MG63 (cell line): ENCODE results near the gene SKIL. TPM values are rescaled to one million over a fixed set of nuclear protein-coding genes. Genes with fewer than 3 reads are reported as not detected.

Source experiments
- DNase-seq: peaks from one replicate; pipeline ENCODE4 v3.0.0-alpha.2; 2020
- H3K27me3 ChIP-seq: fragments of 250-450 bp; sonication (Bioruptor Pico); 2 replicates; pipeline ENCODE4 v1.5.1; 2020; ENCODE audit warnings: mild to moderate bottlenecking, moderate library complexity
- H3K36me3 ChIP-seq: fragments of 250-450 bp; sonication (Bioruptor Pico); 2 replicates; pipeline ENCODE4 v1.5.1; 2020; ENCODE audit warnings: mild to moderate bottlenecking, moderate library complexity
- H3K4me3 ChIP-seq: fragments of 250-450 bp; sonication (Bioruptor Pico); 2 replicates; pipeline ENCODE4 v1.5.1; 2020; ENCODE audit warnings: mild to moderate bottlenecking, moderate library complexity
- H3K9me3 ChIP-seq: fragments of 250-450 bp; sonication (Bioruptor Pico); 2 replicates; pipeline ENCODE4 v1.5.1; 2020; ENCODE audit warnings: mild to moderate bottlenecking, moderate library complexity
- total RNA-seq: library from RNA; depleted of rRNA; stranded (reverse); fragments of >200 nt; shearing (Covaris generic); gene quantifications from 2 replicates; pipeline ENCODE4 v1.2.3, GENCODE V29; 2014; ENCODE audit warnings: low replicate concordance; rRNA removed

Gene SKIL
- total RNA-seq, 1 experiment from 2014 or later: 26.8 TPM

DNA sequence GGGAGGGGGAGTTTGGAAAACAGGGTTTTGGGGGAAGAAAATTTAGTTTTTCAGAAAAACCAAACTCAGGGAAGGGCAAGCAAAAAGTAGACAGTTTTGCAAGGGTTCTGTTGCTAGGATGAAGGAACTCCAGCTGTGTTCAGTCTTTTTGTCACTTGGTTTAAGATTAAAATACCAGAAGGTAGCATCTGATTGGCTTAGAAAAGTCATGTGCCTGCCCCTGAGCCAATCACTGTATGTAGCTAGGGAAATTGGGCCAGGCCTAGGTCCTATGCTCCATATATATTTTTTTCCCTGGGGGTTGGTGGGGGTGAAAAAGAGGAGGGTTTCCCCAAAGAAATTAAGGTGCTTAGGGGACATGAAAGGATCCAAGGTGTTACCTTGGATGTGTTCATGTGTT lies 85.4 kb downstream of the SKIL start:
- no peaks in the 10 kb centered on the region for H3K36me3 ChIP-seq
- H3K4me3 ChIP-seq: no peak overlapping the region
- H3K9me3 ChIP-seq: no peaks in the 10 kb centered on the region
- DNase-seq: no peak
- H3K27me3 ChIP-seq: no peaks in the 10 kb centered on the region

DNA sequence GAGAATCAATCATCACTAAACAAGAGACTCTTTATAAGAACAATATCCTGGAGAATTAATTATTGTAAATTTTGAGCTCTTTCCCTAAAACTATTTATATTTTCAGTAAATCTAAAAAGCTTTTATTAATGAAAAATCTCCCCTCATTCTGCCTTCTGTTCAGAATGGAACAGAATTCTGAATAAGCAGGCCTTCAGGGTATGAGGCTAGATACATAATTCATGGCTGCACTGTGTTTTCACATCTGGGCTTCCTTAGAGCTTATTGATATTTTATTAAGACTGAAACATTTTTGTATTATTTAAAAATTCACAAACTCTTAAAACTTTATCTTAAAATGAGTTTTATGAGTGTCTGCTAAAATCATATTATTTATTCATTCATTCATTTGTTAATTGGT lies 85.9 kb downstream of the SKIL start:
- no peaks in the 10 kb centered on the region for H3K9me3 ChIP-seq
- H3K27me3 ChIP-seq: no peaks in the 10 kb centered on the region
- no peak overlapping the region for H3K4me3 ChIP-seq
- DNase-seq: no peak
- H3K36me3 ChIP-seq: no peaks in the 10 kb centered on the region

Other genes starting within 250 kb of the SKIL start
- gene PHC3, start 176.0 kb upstream of the SKIL start, total RNA-seq: 9.5 and 11.1 TPM in 2 replicates
- gene PRKCI, start 135.3 kb upstream of the SKIL start, total RNA-seq: 34.6 and 40.2 TPM in 2 replicates
- 18.6 and 28.7 TPM in 2 replicates for gene CLDN11, start 61.2 kb downstream of the SKIL start, total RNA-seq
- gene SLC7A14, start 228.4 kb downstream of the SKIL start, total RNA-seq: not detected in 2 replicates